K562 (cell line): ENCODE data around the gene GRIK1. TPM values are rescaled to one million over a fixed set of nuclear protein-coding genes. Genes with fewer than 3 reads are reported as not detected.

ENCODE experiments used
- CREM ChIP-seq: IDR thresholded peaks from 2 replicates; pipeline ENCODE4 v1.6.1; 2014; ENCODE audit warnings: antibody characterized with exemption, low read depth
- GTF2F1 ChIP-seq: IDR thresholded peaks from 2 replicates; pipeline ENCODE4 v1.6.1; 2011; ENCODE audit warnings: low read depth, low read length, improper control_type of control experiment
- KDM5B ChIP-seq: fragments of 200-600 bp; sonication (generic); IDR thresholded peaks from 2 replicates; pipeline ENCODE4 v1.6.1; 2012; ENCODE audit warnings: low read depth, mild to moderate bottlenecking, moderate library complexity, low read length, control low read depth, inconsistent platforms; ENCODE audit not compliant: insufficient replicate concordance
- NCOA1 ChIP-seq: fragments of 450-650 bp; IDR thresholded peaks from 2 replicates; pipeline ENCODE4 v1.6.1; 2016; ENCODE audit warnings: low read depth
- OTX1 ChIP-seq: fragments of 450-650 bp; formaldehyde crosslinking; IDR thresholded peaks from 2 replicates; pipeline ENCODE4 v1.4.0; 2022; ENCODE audit warnings: mild to moderate bottlenecking
- POLR3A ChIP-seq: IDR thresholded peaks from 2 replicates; pipeline ENCODE4 v1.6.1; 2011; ENCODE audit warnings: borderline replicate concordance, mild to moderate bottlenecking, moderate library complexity; ENCODE audit not compliant: insufficient read length, insufficient read depth; ENCODE audit errors: extremely low read depth
- RBM17 ChIP-seq: fragments of 200-400 bp; formaldehyde crosslinking; IDR thresholded peaks from 2 replicates; pipeline ENCODE4 v1.6.1; 2017; ENCODE audit warnings: low read depth, mild to moderate bottlenecking, low read length, borderline replicate concordance
- TAF15 ChIP-seq: fragments of 200-400 bp; formaldehyde crosslinking; IDR thresholded peaks from 2 replicates; pipeline ENCODE4 v1.6.1; 2017; ENCODE audit warnings: mild to moderate bottlenecking, low read depth, low read length, moderate library complexity
- TGIF2 ChIP-seq: sonication (generic); formaldehyde crosslinking; IDR thresholded peaks from 2 replicates; pipeline ENCODE4 v1.8.1; 2022; ENCODE audit warnings: mild to moderate bottlenecking, missing genetic modification reagents, moderate library complexity
- TRIM28 ChIP-seq: fragments of 450-650 bp; IDR thresholded peaks from 2 replicates; pipeline ENCODE4 v1.6.1; 2017
- ZNF165 ChIP-seq: fragments of 250-450 bp; sonication (Bioruptor Pico); IDR thresholded peaks from 2 replicates; pipeline ENCODE4 v1.4.0; 2020; ENCODE audit warnings: borderline replicate concordance
- ZNF668 ChIP-seq: fragments of 250-450 bp; sonication (Bioruptor Pico); IDR thresholded peaks from 2 replicates; pipeline ENCODE4 v1.8.0; 2022; ENCODE audit warnings: mild to moderate bottlenecking, inconsistent platforms
- ZNF695 ChIP-seq: fragments of 450-650 bp; formaldehyde crosslinking; IDR thresholded peaks from 2 replicates; pipeline ENCODE4 v1.4.0; 2020; ENCODE audit warnings: mild to moderate bottlenecking, moderate library complexity
- polyA plus RNA-seq, 8 experiments: library from polyadenylated mRNA; depleted of rRNA in 4 of 8; stranded (reverse) in 5 of 8; unstranded in 3 of 8; fragments of >200 nt; fragmentation: Nextera tagmentation in 2 of 8; fragmentation: Illumina TruSeq in 1 of 8; extraction: Ambion mirVana in 2 of 8; extraction: Trizol in 1 of 8; gene quantifications; 2 replicates each; pipeline versions ENCODE4 v1.2.1 to v1.2.3, GENCODE V29; 2011 to 2014; ENCODE audit warnings: inconsistent platforms in 1 of 8, missing spikeins in 1 of 8
- total RNA-seq, 7 experiments: library from RNA; depleted of rRNA in 6 of 7; stranded (reverse); fragments of >200 nt in 6 of 7; fragmentation: Illumina TruSeq in 2 of 7; extraction: Trizol in 2 of 7; gene quantifications; 2 replicates each; pipeline versions ENCODE4 v1.2.1 to v1.2.3, GENCODE V29; 2011 to 2021; ENCODE audit warnings: low replicate concordance in 1 of 7
- TF ChIP-seq, protein P1 (sequence below): fragments of 250-450 bp; sonication (Bioruptor Pico); IDR thresholded peaks from 2 replicates; pipeline ENCODE4 v1.9.0; 2021; ENCODE audit warnings: mild to moderate bottlenecking
- TF ChIP-seq, protein P2 (sequence below): fragments of 450-650 bp; IDR thresholded peaks from 2 replicates; pipeline ENCODE4 v1.7.0; 2016; ENCODE audit warnings: borderline replicate concordance
- TF ChIP-seq, protein P3 (sequence below): fragments of 250-450 bp; sonication (Bioruptor Pico); IDR thresholded peaks from 2 replicates; pipeline ENCODE4 v1.9.0; 2021; ENCODE audit warnings: mild to moderate bottlenecking, inconsistent platforms
- TF ChIP-seq, protein P4 (sequence below): fragments of 250-450 bp; sonication (Bioruptor Pico); IDR thresholded peaks from 2 replicates; pipeline ENCODE4 v1.4.0; 2020; ENCODE audit warnings: mild to moderate bottlenecking, moderate library complexity
- TF ChIP-seq, protein P5 (sequence below): sonication (generic); formaldehyde crosslinking; IDR thresholded peaks from 2 replicates; pipeline ENCODE4 v1.8.1; 2022; ENCODE audit warnings: missing genetic modification reagents

Gene GRIK1
- total and polyA plus RNA-seq, 9 of the 15 experiments (the other 6 are each of a cell fraction or from before 2014, with no cell fraction given), result 0.17 to 2.8 (median 0.53) TPM

DNA sequence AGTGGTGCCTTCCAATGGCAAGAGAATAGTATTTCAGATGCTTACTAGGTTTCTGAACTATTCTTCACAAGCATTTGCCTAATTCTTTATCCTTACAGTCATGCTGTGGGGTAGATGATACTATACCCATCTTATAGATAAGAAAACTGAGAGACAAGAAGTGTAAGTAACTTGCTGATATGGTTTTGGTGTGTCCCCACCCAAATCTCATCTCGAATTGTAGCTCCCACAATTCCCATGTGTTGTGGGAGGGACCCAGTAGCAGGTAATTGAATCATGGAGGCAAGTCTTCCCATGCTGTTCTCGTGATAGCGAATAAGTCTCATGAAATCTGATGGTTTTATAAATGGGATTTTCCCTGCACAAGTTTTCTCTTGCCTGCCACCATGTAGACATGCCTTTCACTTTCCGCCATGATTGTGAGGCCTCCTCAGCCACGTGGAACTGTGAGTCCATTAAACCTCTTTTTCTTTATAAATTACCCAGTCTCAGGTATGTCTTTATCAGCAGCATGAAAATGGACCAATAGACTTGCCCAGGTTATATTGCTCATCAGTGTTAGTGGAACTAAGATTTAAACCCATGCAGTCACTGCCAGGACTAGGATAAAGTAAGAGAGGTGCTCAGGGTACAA is 298.7 kb downstream of the GRIK1 start (continued):
- TF ChIP-seq, protein P1, sequence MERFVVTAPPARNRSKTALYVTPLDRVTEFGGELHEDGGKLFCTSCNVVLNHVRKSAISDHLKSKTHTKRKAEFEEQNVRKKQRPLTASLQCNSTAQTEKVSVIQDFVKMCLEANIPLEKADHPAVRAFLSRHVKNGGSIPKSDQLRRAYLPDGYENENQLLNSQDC (CRISPR knock-in tag), result no peak
- TF ChIP-seq OTX1, result no peak
- TF ChIP-seq ZNF695 (CRISPR knock-in tag), result no peak
- no peak for TF ChIP-seq RBM17
- TF ChIP-seq, protein P2, sequence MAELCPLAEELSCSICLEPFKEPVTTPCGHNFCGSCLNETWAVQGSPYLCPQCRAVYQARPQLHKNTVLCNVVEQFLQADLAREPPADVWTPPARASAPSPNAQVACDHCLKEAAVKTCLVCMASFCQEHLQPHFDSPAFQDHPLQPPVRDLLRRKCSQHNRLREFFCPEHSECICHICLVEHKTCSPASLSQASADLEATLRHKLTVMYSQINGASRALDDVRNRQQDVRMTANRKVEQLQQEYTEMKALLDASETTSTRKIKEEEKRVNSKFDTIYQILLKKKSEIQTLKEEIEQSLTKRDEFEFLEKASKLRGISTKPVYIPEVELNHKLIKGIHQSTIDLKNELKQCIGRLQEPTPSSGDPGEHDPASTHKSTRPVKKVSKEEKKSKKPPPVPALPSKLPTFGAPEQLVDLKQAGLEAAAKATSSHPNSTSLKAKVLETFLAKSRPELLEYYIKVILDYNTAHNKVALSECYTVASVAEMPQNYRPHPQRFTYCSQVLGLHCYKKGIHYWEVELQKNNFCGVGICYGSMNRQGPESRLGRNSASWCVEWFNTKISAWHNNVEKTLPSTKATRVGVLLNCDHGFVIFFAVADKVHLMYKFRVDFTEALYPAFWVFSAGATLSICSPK, result no peak
- no peak for TF ChIP-seq KDM5B
- no peak for TF ChIP-seq TGIF2 (CRISPR knock-in tag)
- TF ChIP-seq GTF2F1, result no peak
- peak; percentile 65 for TF ChIP-seq ZNF668 (CRISPR knock-in tag)
- TF ChIP-seq ZNF165 (CRISPR knock-in tag), result no peak
- TF ChIP-seq, protein P3, sequence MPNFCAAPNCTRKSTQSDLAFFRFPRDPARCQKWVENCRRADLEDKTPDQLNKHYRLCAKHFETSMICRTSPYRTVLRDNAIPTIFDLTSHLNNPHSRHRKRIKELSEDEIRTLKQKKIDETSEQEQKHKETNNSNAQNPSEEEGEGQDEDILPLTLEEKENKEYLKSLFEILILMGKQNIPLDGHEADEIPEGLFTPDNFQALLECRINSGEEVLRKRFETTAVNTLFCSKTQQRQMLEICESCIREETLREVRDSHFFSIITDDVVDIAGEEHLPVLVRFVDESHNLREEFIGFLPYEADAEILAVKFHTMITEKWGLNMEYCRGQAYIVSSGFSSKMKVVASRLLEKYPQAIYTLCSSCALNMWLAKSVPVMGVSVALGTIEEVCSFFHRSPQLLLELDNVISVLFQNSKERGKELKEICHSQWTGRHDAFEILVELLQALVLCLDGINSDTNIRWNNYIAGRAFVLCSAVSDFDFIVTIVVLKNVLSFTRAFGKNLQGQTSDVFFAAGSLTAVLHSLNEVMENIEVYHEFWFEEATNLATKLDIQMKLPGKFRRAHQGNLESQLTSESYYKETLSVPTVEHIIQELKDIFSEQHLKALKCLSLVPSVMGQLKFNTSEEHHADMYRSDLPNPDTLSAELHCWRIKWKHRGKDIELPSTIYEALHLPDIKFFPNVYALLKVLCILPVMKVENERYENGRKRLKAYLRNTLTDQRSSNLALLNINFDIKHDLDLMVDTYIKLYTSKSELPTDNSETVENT (CRISPR knock-in tag), result no peak
- no peak for TF ChIP-seq CREM
- TF ChIP-seq, protein P4, sequence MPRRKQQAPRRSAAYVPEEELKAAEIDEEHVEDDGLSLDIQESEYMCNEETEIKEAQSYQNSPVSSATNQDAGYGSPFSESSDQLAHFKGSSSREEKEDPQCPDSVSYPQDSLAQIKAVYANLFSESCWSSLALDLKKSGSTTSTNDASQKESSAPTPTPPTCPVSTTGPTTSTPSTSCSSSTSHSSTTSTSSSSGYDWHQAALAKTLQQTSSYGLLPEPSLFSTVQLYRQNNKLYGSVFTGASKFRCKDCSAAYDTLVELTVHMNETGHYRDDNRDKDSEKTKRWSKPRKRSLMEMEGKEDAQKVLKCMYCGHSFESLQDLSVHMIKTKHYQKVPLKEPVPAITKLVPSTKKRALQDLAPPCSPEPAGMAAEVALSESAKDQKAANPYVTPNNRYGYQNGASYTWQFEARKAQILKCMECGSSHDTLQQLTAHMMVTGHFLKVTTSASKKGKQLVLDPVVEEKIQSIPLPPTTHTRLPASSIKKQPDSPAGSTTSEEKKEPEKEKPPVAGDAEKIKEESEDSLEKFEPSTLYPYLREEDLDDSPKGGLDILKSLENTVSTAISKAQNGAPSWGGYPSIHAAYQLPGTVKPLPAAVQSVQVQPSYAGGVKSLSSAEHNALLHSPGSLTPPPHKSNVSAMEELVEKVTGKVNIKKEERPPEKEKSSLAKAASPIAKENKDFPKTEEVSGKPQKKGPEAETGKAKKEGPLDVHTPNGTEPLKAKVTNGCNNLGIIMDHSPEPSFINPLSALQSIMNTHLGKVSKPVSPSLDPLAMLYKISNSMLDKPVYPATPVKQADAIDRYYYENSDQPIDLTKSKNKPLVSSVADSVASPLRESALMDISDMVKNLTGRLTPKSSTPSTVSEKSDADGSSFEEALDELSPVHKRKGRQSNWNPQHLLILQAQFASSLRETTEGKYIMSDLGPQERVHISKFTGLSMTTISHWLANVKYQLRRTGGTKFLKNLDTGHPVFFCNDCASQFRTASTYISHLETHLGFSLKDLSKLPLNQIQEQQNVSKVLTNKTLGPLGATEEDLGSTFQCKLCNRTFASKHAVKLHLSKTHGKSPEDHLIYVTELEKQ (CRISPR knock-in tag), result 0 out of 2 replicates have a peak, but pooled peaks have one; percentile 27
- TF ChIP-seq TRIM28, result no peak
- TF ChIP-seq TAF15, result no peak
- TF ChIP-seq, protein P5, sequence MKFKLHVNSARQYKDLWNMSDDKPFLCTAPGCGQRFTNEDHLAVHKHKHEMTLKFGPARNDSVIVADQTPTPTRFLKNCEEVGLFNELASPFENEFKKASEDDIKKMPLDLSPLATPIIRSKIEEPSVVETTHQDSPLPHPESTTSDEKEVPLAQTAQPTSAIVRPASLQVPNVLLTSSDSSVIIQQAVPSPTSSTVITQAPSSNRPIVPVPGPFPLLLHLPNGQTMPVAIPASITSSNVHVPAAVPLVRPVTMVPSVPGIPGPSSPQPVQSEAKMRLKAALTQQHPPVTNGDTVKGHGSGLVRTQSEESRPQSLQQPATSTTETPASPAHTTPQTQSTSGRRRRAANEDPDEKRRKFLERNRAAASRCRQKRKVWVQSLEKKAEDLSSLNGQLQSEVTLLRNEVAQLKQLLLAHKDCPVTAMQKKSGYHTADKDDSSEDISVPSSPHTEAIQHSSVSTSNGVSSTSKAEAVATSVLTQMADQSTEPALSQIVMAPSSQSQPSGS (CRISPR knock-in tag), result no peak
- no peak for TF ChIP-seq POLR3A
- no peak for TF ChIP-seq NCOA1
